ENCODE measurements around the gene UBE2QL1. TPM values are rescaled to one million over a fixed set of nuclear protein-coding genes. Genes with fewer than 3 reads are reported as not detected.

Gene UBE2QL1
- total RNA-seq, 2 donors from 2014 or later, result 0.33 to 0.78 TPM

DNA sequence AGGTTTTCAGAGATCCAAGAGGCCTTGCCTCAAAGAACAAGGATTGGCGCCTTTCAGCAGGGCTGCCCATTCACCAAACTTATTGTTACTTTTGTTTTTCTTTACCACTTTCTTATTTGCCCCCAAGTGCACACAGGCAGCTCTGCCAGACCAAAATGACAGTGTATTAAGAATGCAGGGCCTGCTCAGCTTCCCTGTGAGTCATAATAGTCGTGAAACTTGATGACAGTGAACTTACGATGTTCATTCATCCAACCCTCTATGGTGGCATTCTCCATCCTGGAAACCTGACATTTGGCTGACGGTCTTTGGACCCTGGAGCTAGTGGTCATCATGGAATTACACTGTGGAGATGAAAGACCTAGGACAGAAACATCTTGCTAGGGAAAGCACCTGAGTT, 44.3 kb downstream of the UBE2QL1 start:
- ATAC-seq (no peak), DNase-seq (no peak)
- TF ChIP-seq POLR2A (IDR thresholded peaks at IDR 0.05), result no peak
- TF ChIP-seq, protein P1, sequence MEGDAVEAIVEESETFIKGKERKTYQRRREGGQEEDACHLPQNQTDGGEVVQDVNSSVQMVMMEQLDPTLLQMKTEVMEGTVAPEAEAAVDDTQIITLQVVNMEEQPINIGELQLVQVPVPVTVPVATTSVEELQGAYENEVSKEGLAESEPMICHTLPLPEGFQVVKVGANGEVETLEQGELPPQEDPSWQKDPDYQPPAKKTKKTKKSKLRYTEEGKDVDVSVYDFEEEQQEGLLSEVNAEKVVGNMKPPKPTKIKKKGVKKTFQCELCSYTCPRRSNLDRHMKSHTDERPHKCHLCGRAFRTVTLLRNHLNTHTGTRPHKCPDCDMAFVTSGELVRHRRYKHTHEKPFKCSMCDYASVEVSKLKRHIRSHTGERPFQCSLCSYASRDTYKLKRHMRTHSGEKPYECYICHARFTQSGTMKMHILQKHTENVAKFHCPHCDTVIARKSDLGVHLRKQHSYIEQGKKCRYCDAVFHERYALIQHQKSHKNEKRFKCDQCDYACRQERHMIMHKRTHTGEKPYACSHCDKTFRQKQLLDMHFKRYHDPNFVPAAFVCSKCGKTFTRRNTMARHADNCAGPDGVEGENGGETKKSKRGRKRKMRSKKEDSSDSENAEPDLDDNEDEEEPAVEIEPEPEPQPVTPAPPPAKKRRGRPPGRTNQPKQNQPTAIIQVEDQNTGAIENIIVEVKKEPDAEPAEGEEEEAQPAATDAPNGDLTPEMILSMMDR (IDR thresholded peaks at IDR 0.05), result no peak
- H3K27ac ChIP-seq, result no peak overlapping the region
- WGBS, 2 donors, result 85 to 88% methylated on average over 4 of the region's 4 CpGs
- no peaks in the 10 kb centered on the region for H3K27me3 ChIP-seq
- no peaks in the 10 kb centered on the region for H3K9me3 ChIP-seq
- intact Hi-C loops (cut with DNase I), result no loop called here
- no peaks in the 10 kb centered on the region for H3K36me3 ChIP-seq (replicated peaks in 1 of 2; ENCODE audit: insufficient read depth in 1 of 2, low read depth in 2 of 2)
- peaks cover 29% of the 10 kb centered on the region for H3K4me1 ChIP-seq
- H3K4me3 ChIP-seq, result no peak overlapping the region

DNA sequence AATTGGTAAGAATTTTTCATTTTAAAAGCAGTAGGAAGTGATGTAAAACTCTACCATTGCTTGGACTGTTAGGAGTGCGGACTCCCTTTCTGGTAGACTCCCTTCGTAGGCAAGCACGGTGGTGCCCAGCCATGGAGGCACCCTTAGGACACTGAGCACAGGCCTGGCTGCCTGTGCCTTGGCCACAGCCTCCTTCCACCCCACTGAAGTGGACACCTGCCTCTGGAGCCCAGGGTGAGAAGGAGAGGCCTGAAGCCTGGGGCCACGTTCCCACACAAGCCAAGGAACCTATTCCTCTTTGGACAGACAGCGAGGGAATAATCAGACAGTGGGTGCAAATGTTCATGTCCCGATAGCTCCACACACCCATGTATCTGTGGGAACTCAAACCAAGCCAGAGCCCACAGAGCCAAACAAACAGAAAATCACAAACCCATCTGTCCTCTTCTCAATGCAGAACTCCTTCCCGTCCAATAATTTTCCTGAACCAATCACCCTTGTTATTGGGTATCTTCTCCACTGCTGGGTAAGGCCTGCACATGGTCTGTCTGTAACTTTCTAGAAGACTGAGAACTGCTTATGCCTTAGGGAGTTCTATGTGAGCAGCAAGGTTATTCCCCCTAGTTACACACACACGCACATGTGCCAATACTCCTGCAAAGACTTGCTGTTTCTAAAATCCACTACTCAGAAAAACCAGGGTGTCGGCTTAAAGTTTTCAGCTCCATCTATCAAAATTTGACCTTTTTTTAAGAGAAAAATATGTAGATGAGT, 45.2 kb downstream of the UBE2QL1 start:
- ATAC-seq (no peak), DNase-seq (no peak)
- H3K4me3 ChIP-seq, result no peak overlapping the region
- WGBS, 2 donors, result 89 to 91% methylated on average over 9 of the region's 9 CpGs
- TF ChIP-seq, protein P1 (IDR thresholded peaks at IDR 0.05), result no peak
- no peak for TF ChIP-seq POLR2A (IDR thresholded peaks at IDR 0.05)
- peaks cover 29% of the 10 kb centered on the region for H3K4me1 ChIP-seq
- H3K27ac ChIP-seq, result no peak overlapping the region
- intact Hi-C loops (cut with DNase I), result no loop called here
- no peaks in the 10 kb centered on the region for H3K36me3 ChIP-seq (replicated peaks in 1 of 2; ENCODE audit: insufficient read depth in 1 of 2, low read depth in 2 of 2)
- no peaks in the 10 kb centered on the region for H3K9me3 ChIP-seq
- H3K27me3 ChIP-seq, result no peaks in the 10 kb centered on the region

DNA sequence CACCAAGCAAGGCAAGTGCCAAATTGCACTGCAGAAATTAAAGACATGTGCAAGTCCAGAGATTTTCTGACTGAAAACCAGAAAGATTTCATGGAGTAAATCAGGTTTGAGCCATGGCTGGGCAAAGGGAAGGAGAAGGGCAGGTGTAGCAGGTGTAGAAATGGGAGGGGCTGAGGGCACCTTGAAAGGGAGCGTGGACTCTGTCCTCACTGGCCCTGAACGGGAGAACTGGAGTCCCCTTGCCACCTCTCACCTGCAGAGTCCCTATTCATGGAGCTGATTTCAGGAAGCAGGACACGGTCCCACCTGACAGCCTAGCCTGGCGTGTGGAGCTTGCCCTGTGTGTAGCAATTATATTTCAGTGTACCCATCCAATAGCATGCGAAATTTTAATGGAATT, 46.3 kb downstream of the UBE2QL1 start:
- no peak for ATAC-seq
- H3K4me3 ChIP-seq, result no peak overlapping the region
- no peaks in the 10 kb centered on the region for H3K27me3 ChIP-seq
- H3K36me3 ChIP-seq (replicated peaks in 1 of 2; ENCODE audit: insufficient read depth in 1 of 2, low read depth in 2 of 2), result no peaks in the 10 kb centered on the region
- intact Hi-C loops (cut with DNase I), result no loop called here
- H3K4me1 ChIP-seq, result peaks cover 29% of the 10 kb centered on the region
- H3K9me3 ChIP-seq, result no peaks in the 10 kb centered on the region
- 60 to 63% methylated on average over 5 of the region's 5 CpGs for WGBS, 2 donors
- peak in 1 of 4 donors; percentile 14 for DNase-seq
- TF ChIP-seq, protein P1 (IDR thresholded peaks at IDR 0.05), result no peak
- no peak for TF ChIP-seq POLR2A (IDR thresholded peaks at IDR 0.05)
- H3K27ac ChIP-seq, result no peak overlapping the region

DNA sequence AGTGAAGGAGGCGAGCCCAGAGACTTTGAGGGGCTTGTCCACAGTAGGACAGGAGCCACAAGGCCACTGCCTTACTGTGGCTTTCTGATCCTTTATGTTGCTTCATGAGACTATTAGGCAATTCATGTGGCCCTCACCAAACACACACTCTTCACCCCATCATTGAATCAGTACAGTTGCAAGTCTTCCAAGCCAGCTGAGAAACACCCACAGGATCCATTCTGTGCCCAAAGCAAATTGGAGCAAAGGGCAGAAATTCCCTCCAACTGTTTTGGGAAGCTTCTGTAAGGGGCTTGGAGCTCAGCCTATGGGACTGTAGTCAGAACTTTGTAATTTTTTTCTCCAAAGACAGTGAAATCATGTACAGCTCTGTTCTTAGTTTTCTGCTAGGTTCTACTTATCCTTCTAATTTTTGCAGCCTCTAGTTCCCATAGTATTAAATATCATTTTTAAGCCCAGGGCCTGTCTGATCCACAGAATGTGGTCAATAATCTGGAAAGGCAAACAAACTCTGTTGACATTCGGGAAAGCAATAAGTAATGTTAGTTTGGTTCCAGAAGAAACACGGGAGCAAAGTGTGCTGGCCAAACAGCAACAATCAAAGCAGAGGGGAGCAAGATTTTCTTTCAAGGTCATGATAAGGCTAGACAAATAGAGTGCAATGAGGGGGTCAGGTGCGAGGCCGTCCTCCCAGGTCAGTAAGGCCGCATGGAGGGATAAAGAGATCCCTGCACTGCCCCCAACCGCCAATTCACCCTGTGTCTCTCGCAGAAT, 47.0 kb downstream of the UBE2QL1 start:
- H3K4me1 ChIP-seq, result peaks cover 29% of the 10 kb centered on the region
- no peaks in the 10 kb centered on the region for H3K27me3 ChIP-seq
- no peak overlapping the region for H3K4me3 ChIP-seq
- no peak overlapping the region for H3K27ac ChIP-seq
- 36 to 39% methylated on average over 8 of the region's 8 CpGs for WGBS, 2 donors
- intact Hi-C loops (cut with DNase I), result no loop called here
- no peaks in the 10 kb centered on the region for H3K9me3 ChIP-seq
- no peak for TF ChIP-seq POLR2A (IDR thresholded peaks at IDR 0.05)
- TF ChIP-seq, protein P1 (IDR thresholded peaks at IDR 0.05), result no peak
- ATAC-seq (peak; percentile 62), DNase-seq (peak in 2 of 4 donors; percentile 11 to 19)
- H3K36me3 ChIP-seq (replicated peaks in 1 of 2; ENCODE audit: insufficient read depth in 1 of 2, low read depth in 2 of 2), result no peaks in the 10 kb centered on the region

Data from body of pancreas (tissue), 4 donors.